PFSK-1 (cell line): Measurements from ENCODE around the gene USP46.

ENCODE experiments used
- FOXP2 ChIP-seq: optimal IDR thresholded peaks from 2 replicates; pipeline ENCODE3; 2011; ENCODE audit warnings: borderline replicate concordance, control low read depth, inconsistent platforms; ENCODE audit not compliant: insufficient read depth; ENCODE audit errors: extremely low read length, extremely low read depth
- POLR2AphosphoS5 ChIP-seq: IDR thresholded peaks from 2 replicates; pipeline ENCODE4 v1.6.1; 2012; ENCODE audit warnings: low read depth, mild to moderate bottlenecking, control low read depth, low read length, moderate library complexity
- SIN3A ChIP-seq: IDR thresholded peaks from 2 replicates; pipeline ENCODE4 v1.6.1; 2012; ENCODE audit warnings: mild to moderate bottlenecking, low read length, moderate library complexity, borderline replicate concordance; ENCODE audit not compliant: insufficient read depth
- TAF1 ChIP-seq: IDR thresholded peaks from 2 replicates; pipeline ENCODE4 v1.6.1; 2012; ENCODE audit warnings: low read length, control low read depth, borderline replicate concordance; ENCODE audit not compliant: insufficient read depth
- TF ChIP-seq, protein P1 (sequence below), 2 experiments: IDR thresholded peaks; 2 replicates each; pipeline versions ENCODE4 v1.6.1 to v1.8.0; 2011 to 2012; ENCODE audit warnings: low read depth in 2 of 2, low read length in 2 of 2, control low read depth in 1 of 2, inconsistent platforms in 1 of 2, mild to moderate bottlenecking in 1 of 2, moderate library complexity in 1 of 2; ENCODE audit not compliant: insufficient read depth in 1 of 2

The USP46 gene

DNA sequence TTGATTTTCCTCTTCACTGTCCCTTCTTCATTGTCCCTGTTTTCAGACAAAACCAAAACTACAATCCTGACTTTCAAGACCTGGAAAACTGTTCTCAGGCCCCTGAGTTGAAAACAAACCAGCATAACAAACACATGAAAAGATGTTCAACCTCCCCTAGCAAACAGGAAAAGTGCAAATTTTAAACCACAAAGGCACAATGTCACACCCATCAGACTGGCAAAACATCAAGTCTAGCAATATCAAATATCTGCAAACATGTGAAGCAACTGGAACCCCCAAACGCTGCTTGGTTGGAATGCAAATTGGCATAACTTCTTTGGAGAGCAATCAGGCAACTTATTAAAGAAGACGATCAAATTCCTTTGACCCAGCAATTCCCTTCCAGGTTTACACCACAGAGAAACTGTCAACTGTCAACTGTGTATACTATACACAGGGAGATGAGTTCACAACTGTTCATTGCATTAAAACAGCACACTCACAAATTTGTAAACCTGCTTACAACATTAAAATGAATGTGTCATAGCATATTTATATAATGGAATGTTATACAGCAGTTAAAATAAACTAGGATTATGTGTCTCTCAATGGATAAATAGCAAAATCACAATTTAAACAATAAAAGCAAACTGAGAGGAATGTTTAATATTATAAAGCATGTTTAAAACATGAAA lies 7.0 kb downstream of the USP46 start:
- TF ChIP-seq, protein P1, sequence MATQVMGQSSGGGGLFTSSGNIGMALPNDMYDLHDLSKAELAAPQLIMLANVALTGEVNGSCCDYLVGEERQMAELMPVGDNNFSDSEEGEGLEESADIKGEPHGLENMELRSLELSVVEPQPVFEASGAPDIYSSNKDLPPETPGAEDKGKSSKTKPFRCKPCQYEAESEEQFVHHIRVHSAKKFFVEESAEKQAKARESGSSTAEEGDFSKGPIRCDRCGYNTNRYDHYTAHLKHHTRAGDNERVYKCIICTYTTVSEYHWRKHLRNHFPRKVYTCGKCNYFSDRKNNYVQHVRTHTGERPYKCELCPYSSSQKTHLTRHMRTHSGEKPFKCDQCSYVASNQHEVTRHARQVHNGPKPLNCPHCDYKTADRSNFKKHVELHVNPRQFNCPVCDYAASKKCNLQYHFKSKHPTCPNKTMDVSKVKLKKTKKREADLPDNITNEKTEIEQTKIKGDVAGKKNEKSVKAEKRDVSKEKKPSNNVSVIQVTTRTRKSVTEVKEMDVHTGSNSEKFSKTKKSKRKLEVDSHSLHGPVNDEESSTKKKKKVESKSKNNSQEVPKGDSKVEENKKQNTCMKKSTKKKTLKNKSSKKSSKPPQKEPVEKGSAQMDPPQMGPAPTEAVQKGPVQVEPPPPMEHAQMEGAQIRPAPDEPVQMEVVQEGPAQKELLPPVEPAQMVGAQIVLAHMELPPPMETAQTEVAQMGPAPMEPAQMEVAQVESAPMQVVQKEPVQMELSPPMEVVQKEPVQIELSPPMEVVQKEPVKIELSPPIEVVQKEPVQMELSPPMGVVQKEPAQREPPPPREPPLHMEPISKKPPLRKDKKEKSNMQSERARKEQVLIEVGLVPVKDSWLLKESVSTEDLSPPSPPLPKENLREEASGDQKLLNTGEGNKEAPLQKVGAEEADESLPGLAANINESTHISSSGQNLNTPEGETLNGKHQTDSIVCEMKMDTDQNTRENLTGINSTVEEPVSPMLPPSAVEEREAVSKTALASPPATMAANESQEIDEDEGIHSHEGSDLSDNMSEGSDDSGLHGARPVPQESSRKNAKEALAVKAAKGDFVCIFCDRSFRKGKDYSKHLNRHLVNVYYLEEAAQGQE (IDR thresholded peaks at IDR 0.05; ENCODE audit: insufficient read depth in 1 of 2, low read depth in 2 of 2, low read length in 2 of 2): no peak
- TF ChIP-seq POLR2AphosphoS5: no peak
- TF ChIP-seq FOXP2: no peak
- no peak for TF ChIP-seq SIN3A
- TF ChIP-seq TAF1: no peak

DNA sequence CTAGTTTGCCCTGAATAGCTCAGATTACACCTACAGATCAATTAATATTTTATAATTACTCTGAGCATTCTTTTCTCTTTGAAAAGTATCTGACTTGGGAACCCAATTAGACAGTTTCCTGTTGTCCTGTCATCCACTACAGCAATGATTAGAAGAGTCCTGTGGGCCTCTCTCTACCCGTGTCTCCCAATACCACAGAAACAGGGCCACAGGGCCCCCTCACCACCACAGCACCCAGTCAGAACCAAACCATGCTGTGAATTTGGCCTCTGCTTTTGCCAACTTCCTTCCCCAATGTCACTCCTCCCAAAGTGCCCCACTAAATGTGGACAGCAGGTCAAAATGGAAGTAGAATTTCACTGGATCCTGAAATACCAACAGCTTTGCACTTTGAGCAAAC lies 10.3 kb downstream of the USP46 start:
- TF ChIP-seq SIN3A (no peak), POLR2AphosphoS5 (no peak), TAF1 (no peak), FOXP2 (no peak)
- TF ChIP-seq, protein P1 (IDR thresholded peaks at IDR 0.05; ENCODE audit: insufficient read depth in 1 of 2, low read depth in 2 of 2, low read length in 2 of 2): no peak

DNA sequence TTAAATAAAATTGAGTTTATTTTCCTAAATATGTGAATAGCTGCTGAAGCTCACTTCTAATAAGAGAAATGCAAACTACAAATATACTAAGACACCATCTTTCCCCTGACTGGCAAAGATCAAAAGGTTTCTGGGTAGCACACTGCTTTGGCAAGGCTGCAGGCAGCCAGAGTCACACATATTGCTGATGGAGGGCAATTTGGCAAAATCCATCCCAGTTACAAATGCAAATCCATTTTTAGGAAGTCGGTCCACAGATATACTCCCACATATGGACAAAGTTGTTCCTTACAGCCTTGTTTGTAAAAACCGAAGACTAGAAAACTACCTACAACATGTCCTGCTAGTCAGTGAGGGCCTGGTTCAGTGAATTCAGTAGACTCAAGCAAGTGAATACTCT lies 12.4 kb downstream of the USP46 start:
- no peak for TF ChIP-seq POLR2AphosphoS5
- no peak for TF ChIP-seq SIN3A
- no peak for TF ChIP-seq FOXP2
- TF ChIP-seq TAF1: no peak
- TF ChIP-seq, protein P1 (IDR thresholded peaks at IDR 0.05; ENCODE audit: insufficient read depth in 1 of 2, low read depth in 2 of 2, low read length in 2 of 2): no peak

DNA sequence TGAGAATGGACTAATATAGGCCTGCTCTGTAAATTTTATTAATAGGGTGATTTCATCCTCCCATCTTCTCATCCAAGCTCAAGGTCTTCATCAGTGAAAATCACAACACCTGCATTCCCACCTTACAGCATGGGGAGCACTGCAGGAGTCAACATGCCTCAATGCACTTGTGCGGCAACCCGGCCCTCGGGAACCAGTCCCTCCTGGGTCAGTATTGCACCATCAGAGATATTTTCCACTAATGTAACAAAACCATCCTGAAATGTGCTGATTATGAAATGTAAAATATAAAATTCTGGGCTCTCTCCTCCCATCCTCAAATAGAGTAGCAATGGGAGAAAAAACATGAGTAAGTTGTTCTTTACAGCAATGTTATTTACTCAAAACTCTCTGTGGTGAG lies 13.0 kb downstream of the USP46 start:
- TF ChIP-seq FOXP2: no peak

DNA sequence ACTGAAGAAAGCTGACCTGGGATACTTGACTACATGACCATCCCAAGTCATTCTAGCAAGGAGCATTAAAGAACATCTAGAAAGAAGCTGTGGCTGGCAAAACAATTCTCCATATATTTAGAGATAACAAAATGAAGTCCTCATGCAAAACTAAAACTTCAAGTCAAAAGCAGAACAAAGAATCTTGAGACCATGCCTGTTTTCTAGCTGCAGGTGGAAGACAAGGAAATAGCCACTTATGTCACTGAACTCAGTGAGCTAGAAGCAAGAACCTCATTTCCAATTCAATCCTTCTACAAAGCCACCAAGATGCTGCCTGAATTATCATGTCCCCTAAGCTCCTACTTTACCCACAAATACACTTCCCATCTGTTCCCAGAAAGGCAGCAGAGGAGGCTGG lies 13.8 kb downstream of the USP46 start:
- no peak for TF ChIP-seq TAF1
- no peak for TF ChIP-seq POLR2AphosphoS5
- no peak for TF ChIP-seq FOXP2
- TF ChIP-seq, protein P1 (IDR thresholded peaks at IDR 0.05; ENCODE audit: insufficient read depth in 1 of 2, low read depth in 2 of 2, low read length in 2 of 2): no peak
- no peak for TF ChIP-seq SIN3A
